WTC11 (cell line): ENCODE measurements around the gene FAM76B.

Experiments
- CTCF ChIP-seq: fragments of 200-600 bp; IDR thresholded peaks from 2 replicates; pipeline ENCODE4 v1.8.0; 2022; ENCODE audit warnings: antibody characterized with exemption
- NR1H2 ChIP-seq: sonication (generic); formaldehyde crosslinking; IDR thresholded peaks from 2 replicates; pipeline ENCODE4 v1.9.0; 2021; ENCODE audit warnings: mild to moderate bottlenecking, moderate library complexity, missing genetic modification reagents

- TF ChIP-seq CTCF (no peak), NR1H2 (CRISPR knock-in tag) (no peak)
These were observed 69.4 kb downstream of the FAM76B start for GRCh38 chr11:95720195-95720594.
